ENCODE results near the gene ST6GAL1.
"Not testable (repeated sequence)": the region's sequence is repeated elsewhere in the genome, so short reads cannot be mapped to it uniquely, and the experiment has no call there.

ST6GAL1 gene

DNA sequence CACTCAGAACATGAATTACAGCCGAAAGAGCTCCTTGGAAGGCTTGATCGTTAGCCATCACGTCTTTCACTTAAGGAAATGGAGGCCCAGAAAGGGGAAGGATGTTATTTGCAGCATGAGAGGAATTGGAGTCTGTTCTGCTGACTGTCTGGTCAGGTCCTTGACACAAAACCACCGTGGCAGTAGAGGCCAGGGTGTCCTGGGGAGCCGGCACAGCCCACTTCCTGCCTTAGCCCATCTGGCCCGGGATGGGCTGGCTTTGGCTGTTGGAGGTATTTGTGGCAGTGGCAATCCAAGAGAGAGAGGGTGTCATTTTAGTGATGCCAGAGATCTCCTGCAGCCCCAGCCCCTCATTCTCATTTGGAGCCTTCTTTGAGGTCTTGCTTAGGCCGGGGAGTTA is 37.4 kb downstream of the ST6GAL1 start:
- Histone ChIP-seq H3K36me3 (peaks cover 3% of the 10 kb centered on the region), H3K9me3 (ENCODE audit: severe bottlenecking) (no peaks in the 10 kb centered on the region), H3K4me3 (ENCODE audit: low read depth, low read length) (no peak overlapping the region), H3K27me3 (ENCODE audit: insufficient read depth, low read depth, severe bottlenecking) (no peaks in the 10 kb centered on the region), H3K27ac (no peak overlapping the region)
- DNase-seq: no peak
- TF ChIP-seq, protein P1, sequence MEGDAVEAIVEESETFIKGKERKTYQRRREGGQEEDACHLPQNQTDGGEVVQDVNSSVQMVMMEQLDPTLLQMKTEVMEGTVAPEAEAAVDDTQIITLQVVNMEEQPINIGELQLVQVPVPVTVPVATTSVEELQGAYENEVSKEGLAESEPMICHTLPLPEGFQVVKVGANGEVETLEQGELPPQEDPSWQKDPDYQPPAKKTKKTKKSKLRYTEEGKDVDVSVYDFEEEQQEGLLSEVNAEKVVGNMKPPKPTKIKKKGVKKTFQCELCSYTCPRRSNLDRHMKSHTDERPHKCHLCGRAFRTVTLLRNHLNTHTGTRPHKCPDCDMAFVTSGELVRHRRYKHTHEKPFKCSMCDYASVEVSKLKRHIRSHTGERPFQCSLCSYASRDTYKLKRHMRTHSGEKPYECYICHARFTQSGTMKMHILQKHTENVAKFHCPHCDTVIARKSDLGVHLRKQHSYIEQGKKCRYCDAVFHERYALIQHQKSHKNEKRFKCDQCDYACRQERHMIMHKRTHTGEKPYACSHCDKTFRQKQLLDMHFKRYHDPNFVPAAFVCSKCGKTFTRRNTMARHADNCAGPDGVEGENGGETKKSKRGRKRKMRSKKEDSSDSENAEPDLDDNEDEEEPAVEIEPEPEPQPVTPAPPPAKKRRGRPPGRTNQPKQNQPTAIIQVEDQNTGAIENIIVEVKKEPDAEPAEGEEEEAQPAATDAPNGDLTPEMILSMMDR (IDR thresholded peaks at IDR 0.05; ENCODE audit: low read depth, low read length): no peak

DNA sequence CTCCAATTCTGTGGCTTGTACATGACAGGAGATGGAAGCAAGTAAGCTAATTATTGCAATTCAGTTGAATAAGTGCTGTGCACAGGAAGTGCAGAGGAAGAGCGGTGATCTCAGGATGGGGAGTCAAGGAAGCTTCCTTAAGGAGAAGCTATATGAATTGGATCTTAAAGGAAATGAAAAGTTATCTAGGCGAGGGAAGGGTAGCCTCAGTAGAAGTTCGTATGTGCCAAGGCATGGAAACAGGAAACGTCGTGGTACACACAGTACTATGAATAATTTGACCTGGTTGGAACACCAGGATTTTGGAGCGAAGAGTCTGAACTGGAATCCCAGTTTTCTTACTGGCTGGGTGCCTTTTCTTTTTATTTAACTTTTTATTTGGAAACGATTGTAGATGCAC is 39.3 kb downstream of the ST6GAL1 start:
- DNase-seq: no peak
- Histone ChIP-seq H3K27me3 (ENCODE audit: insufficient read depth, low read depth, severe bottlenecking) (no peaks in the 10 kb centered on the region), H3K9me3 (ENCODE audit: severe bottlenecking) (no peaks in the 10 kb centered on the region), H3K27ac (no peak overlapping the region), H3K36me3 (peaks cover 4% of the 10 kb centered on the region), H3K4me3 (ENCODE audit: low read depth, low read length) (no peak overlapping the region)
- TF ChIP-seq, protein P1 (IDR thresholded peaks at IDR 0.05; ENCODE audit: low read depth, low read length): no peak

DNA sequence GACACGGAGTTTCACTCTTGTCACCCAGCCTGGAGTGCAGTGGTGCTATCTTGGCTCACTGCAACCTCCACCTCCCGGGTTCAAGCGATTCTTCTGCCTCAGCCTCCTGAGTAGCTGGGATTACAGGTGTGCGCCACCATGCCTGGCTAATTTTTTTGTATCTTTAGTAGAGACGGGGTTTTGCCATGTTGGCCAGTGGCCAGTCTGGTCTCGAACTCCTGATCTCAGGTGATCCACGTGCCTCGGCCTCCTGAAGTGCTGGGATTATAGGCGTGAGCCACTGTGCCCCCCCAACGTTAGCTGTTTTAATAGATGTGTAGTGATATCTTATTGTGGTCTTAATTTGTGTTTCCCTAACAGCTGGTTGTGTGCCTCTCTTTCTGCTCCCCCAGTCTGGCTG is 40.8 kb downstream of the ST6GAL1 start:
- DNase-seq; H3K36me3 ChIP-seq; H3K27ac ChIP-seq; H3K4me3 ChIP-seq (ENCODE audit: low read depth, low read length); H3K9me3 ChIP-seq (ENCODE audit: severe bottlenecking); H3K27me3 ChIP-seq (ENCODE audit: insufficient read depth, low read depth, severe bottlenecking): not testable (repeated sequence)

DNA sequence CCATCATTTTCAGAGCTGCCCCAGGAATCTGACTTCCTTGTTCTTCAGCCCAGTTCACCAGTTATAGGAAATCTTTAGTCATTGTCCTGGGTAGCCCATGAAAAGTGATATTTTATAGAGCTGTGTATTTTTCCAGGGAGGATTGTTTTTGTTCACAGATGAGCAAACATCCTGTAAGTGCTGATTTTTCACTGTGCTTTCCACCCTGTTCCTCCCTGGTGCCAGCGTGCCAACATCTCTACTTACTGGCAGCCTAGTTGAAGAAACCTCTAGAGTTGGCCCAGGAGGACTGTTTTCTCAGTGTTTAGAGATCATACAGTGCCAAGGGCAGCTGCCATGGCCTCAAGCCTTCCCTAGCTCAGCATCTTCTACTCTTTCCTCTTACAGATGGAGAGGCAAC is 41.3 kb downstream of the ST6GAL1 start:
- Histone ChIP-seq H3K36me3 (peaks cover 4% of the 10 kb centered on the region), H3K27ac (no peak overlapping the region), H3K9me3 (ENCODE audit: severe bottlenecking) (no peaks in the 10 kb centered on the region), H3K27me3 (ENCODE audit: insufficient read depth, low read depth, severe bottlenecking) (no peaks in the 10 kb centered on the region), H3K4me3 (ENCODE audit: low read depth, low read length) (no peak overlapping the region)
- DNase-seq: no peak
- TF ChIP-seq, protein P1 (IDR thresholded peaks at IDR 0.05; ENCODE audit: low read depth, low read length): no peak

DNA sequence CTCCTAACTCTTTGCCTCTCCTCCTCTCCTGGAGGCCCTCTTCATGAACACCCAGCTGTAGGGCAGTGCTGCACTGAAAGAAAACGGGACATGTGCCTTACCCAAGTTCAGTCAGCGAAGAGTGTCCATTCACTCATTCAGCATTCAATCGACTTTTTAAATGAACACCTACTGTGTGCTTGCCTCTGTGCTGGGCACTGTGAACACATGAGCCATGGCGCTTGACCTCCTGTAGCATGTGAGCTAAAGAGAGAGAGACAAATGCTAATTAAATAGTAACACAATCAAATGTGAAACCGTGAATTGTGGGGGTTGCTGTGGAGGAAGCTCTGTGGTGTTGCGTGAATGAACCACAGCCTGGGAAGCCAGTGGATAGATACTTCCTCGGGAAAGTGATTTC is 43.4 kb downstream of the ST6GAL1 start:
- Histone ChIP-seq H3K36me3 (peaks cover 4% of the 10 kb centered on the region; the same call in 1 of the 2 replicates), H3K27ac (no peak overlapping the region), H3K4me3 (ENCODE audit: low read depth, low read length) (no peak overlapping the region)

DNA sequence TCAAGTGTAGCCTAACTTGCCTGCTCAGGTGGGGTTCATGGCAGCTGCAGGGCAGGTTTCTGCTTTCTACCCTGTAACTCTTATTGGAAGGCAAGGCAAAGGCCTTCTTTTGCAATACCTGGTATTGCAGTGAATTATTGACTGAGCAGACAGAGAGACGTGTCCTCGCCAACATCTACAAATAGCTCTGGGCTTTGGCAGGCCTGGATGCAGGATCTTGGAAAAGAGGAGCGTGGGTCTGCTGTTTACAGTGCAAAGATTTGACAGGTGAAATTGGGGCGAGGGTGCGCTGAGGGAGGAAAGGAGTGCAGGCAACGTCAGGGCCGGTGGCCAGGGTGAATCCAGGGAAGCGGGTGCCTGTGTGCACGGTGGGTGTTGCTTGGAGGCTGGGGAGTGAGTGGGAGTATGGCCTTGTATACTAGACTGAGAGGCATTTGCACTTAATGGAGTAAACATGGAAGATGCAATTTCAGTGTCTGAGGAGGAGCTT is 44.5 kb downstream of the ST6GAL1 start:
- H3K36me3 ChIP-seq: peaks cover 4% of the 10 kb centered on the region; the same call in 1 of the 2 replicates
- TF ChIP-seq, protein P1 (IDR thresholded peaks at IDR 0.05; ENCODE audit: low read depth, low read length): no peak
- no peak overlapping the region for H3K4me3 ChIP-seq (ENCODE audit: low read depth, low read length)
- H3K27ac ChIP-seq: no peak overlapping the region
- no peak for DNase-seq
- no peaks in the 10 kb centered on the region for H3K27me3 ChIP-seq (ENCODE audit: insufficient read depth, low read depth, severe bottlenecking)
- no peaks in the 10 kb centered on the region for H3K9me3 ChIP-seq (ENCODE audit: severe bottlenecking)

More for the DNA sequence above, 43.4 kb downstream of the ST6GAL1 start:
- DNase-seq: no peak
- H3K27me3 ChIP-seq (ENCODE audit: insufficient read depth, low read depth, severe bottlenecking): no peaks in the 10 kb centered on the region
- no peaks in the 10 kb centered on the region for H3K9me3 ChIP-seq (ENCODE audit: severe bottlenecking)
- TF ChIP-seq, protein P1 (IDR thresholded peaks at IDR 0.05; ENCODE audit: low read depth, low read length): no peak

All from WERI-Rb-1 (cell line).